GM23248 (cell line): ENCODE data around the gene OR51G1.

Source experiments
- EZH2 ChIP-seq: fragments of 200-600 bp; sonication (generic); IDR thresholded peaks from 2 replicates; pipeline ENCODE4 v1.6.1; 2018; ENCODE audit warnings: antibody characterized with exemption, mild to moderate bottlenecking; ENCODE audit not compliant: insufficient read depth, poor library complexity, severe bottlenecking
- EZH2phosphoT487 ChIP-seq: fragments of 200-600 bp; sonication (generic); IDR thresholded peaks from 2 replicates; pipeline ENCODE4 v1.6.1; 2018; ENCODE audit warnings: antibody characterized with exemption, moderate library complexity, mild to moderate bottlenecking, low read depth; ENCODE audit not compliant: insufficient read depth

DNA sequence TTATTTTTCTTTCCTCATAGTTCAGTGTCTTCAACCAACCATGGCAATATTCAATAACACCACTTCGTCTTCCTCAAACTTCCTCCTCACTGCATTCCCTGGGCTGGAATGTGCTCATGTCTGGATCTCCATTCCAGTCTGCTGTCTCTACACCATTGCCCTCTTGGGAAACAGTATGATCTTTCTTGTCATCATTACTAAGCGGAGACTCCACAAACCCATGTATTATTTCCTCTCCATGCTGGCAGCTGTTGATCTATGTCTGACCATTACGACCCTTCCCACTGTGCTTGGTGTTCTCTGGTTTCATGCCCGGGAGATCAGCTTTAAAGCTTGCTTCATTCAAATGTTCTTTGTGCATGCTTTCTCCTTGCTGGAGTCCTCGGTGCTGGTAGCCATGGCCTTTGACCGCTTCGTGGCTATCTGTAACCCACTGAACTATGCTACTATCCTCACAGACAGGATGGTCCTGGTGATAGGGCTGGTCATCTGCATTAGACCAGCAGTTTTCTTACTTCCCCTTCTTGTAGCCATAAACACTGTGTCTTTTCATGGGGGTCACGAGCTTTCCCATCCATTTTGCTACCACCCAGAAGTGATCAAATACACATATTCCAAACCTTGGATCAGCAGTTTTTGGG, 42.2 kb downstream of the OR51G1 start, which contains the start of gene OR51T1:
- TF ChIP-seq EZH2 (no peak), EZH2phosphoT487 (no peak)
